ENCODE data around the gene B2M. TPM values are rescaled to one million over a fixed set of nuclear protein-coding genes. Genes with fewer than 3 reads are reported as not detected.

The B2M gene
- total and polyA plus RNA-seq, 2 of the 13 experiments (the other 11 are each of a cell fraction or from before 2014, with no cell fraction given) = 784 to 857 TPM

DNA sequence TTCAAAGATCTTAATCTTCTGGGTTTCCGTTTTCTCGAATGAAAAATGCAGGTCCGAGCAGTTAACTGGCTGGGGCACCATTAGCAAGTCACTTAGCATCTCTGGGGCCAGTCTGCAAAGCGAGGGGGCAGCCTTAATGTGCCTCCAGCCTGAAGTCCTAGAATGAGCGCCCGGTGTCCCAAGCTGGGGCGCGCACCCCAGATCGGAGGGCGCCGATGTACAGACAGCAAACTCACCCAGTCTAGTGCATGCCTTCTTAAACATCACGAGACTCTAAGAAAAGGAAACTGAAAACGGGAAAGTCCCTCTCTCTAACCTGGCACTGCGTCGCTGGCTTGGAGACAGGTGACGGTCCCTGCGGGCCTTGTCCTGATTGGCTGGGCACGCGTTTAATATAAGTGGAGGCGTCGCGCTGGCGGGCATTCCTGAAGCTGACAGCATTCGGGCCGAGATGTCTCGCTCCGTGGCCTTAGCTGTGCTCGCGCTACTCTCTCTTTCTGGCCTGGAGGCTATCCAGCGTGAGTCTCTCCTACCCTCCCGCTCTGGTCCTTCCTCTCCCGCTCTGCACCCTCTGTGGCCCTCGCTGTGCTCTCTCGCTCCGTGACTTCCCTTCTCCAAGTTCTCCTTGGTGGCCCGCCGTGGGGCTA is at the start of gene B2M, which contains the start of gene PATL2 (continued):
- TF ChIP-seq, protein P1, sequence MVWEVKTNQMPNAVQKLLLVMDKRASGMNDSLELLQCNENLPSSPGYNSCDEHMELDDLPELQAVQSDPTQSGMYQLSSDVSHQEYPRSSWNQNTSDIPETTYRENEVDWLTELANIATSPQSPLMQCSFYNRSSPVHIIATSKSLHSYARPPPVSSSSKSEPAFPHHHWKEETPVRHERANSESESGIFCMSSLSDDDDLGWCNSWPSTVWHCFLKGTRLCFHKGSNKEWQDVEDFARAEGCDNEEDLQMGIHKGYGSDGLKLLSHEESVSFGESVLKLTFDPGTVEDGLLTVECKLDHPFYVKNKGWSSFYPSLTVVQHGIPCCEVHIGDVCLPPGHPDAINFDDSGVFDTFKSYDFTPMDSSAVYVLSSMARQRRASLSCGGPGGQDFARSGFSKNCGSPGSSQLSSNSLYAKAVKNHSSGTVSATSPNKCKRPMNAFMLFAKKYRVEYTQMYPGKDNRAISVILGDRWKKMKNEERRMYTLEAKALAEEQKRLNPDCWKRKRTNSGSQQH (CRISPR knock-in tag; IDR thresholded peaks at IDR 0.05; ENCODE audit: low read depth) = peak; percentile 79; the same call in 1 of the 2 replicates
- peak; percentile 45; the same call in 1 of the 2 replicates for TF ChIP-seq ZSCAN21 (CRISPR knock-in tag; IDR thresholded peaks at IDR 0.05; ENCODE audit: borderline replicate concordance)
- TF ChIP-seq, protein P2, sequence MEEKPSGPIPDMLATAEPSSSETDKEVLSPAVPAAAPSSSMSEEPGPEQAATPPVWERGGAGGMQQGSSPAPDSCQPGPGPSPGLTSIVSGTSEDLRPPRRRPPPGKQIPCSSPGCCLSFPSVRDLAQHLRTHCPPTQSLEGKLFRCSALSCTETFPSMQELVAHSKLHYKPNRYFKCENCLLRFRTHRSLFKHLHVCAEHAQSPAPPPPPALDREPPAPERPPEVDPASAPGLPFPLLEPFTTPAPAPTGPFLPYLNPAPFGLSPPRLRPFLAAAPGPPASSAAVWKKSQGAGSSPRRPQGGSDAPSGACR (CRISPR knock-in tag; IDR thresholded peaks at IDR 0.05) = no peak
- TF ChIP-seq, protein P3, sequence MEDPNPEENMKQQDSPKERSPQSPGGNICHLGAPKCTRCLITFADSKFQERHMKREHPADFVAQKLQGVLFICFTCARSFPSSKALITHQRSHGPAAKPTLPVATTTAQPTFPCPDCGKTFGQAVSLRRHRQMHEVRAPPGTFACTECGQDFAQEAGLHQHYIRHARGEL (CRISPR knock-in tag; IDR thresholded peaks at IDR 0.05) = no peak
- 0 out of 2 replicates have a peak, but pooled peaks have one; percentile 35 for TF ChIP-seq SMAD1 (CRISPR knock-in tag; IDR thresholded peaks at IDR 0.05; ENCODE audit: borderline replicate concordance, low read depth)
- no peak for TF ChIP-seq ZMYM3 (CRISPR knock-in tag; IDR thresholded peaks at IDR 0.05)
- TF ChIP-seq ZNF883 (CRISPR knock-in tag; IDR thresholded peaks at IDR 0.05; ENCODE audit: not compliant biosample characterization) = peak; percentile 49
- no peak for TF ChIP-seq NBN (conservative IDR thresholded peaks at IDR 0.05)
- TF ChIP-seq ZFX (CRISPR knock-in tag; IDR thresholded peaks at IDR 0.05; ENCODE audit: low read depth) = peak; percentile 89
- peak; percentile 53; the same call in 1 of the 2 replicates for TF ChIP-seq RXRA (CRISPR knock-in tag; IDR thresholded peaks at IDR 0.05)
- TF ChIP-seq, protein P4, sequence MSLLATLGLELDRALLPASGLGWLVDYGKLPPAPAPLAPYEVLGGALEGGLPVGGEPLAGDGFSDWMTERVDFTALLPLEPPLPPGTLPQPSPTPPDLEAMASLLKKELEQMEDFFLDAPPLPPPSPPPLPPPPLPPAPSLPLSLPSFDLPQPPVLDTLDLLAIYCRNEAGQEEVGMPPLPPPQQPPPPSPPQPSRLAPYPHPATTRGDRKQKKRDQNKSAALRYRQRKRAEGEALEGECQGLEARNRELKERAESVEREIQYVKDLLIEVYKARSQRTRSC (CRISPR knock-in tag; IDR thresholded peaks at IDR 0.05; ENCODE audit: low read depth) = no peak
- TF ChIP-seq, protein P5, sequence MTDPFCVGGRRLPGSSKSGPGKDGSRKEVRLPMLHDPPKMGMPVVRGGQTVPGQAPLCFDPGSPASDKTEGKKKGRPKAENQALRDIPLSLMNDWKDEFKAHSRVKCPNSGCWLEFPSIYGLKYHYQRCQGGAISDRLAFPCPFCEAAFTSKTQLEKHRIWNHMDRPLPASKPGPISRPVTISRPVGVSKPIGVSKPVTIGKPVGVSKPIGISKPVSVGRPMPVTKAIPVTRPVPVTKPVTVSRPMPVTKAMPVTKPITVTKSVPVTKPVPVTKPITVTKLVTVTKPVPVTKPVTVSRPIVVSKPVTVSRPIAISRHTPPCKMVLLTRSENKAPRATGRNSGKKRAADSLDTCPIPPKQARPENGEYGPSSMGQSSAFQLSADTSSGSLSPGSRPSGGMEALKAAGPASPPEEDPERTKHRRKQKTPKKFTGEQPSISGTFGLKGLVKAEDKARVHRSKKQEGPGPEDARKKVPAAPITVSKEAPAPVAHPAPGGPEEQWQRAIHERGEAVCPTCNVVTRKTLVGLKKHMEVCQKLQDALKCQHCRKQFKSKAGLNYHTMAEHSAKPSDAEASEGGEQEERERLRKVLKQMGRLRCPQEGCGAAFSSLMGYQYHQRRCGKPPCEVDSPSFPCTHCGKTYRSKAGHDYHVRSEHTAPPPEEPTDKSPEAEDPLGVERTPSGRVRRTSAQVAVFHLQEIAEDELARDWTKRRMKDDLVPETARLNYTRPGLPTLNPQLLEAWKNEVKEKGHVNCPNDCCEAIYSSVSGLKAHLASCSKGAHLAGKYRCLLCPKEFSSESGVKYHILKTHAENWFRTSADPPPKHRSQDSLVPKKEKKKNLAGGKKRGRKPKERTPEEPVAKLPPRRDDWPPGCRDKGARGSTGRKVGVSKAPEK (CRISPR knock-in tag; IDR thresholded peaks at IDR 0.05; ENCODE audit: borderline replicate concordance) = peak; percentile 12; the same call in 1 of the 2 replicates
- TF ChIP-seq, protein P6, sequence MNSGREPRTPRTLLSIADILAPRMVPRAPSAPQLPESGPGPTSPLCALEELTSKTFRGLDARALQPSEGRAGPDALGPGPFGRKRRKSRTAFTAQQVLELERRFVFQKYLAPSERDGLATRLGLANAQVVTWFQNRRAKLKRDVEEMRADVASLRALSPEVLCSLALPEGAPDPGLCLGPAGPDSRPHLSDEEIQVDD (CRISPR knock-in tag; IDR thresholded peaks at IDR 0.05; ENCODE audit: borderline replicate concordance) = no peak
- TF ChIP-seq SAP130 (CRISPR knock-in tag; IDR thresholded peaks at IDR 0.05; ENCODE audit: low read depth) = peak; percentile 82
- TF ChIP-seq, protein P7, sequence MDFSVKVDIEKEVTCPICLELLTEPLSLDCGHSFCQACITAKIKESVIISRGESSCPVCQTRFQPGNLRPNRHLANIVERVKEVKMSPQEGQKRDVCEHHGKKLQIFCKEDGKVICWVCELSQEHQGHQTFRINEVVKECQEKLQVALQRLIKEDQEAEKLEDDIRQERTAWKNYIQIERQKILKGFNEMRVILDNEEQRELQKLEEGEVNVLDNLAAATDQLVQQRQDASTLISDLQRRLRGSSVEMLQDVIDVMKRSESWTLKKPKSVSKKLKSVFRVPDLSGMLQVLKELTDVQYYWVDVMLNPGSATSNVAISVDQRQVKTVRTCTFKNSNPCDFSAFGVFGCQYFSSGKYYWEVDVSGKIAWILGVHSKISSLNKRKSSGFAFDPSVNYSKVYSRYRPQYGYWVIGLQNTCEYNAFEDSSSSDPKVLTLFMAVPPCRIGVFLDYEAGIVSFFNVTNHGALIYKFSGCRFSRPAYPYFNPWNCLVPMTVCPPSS (IDR thresholded peaks at IDR 0.05) = no peak
- TF ChIP-seq KLF13 (CRISPR knock-in tag; IDR thresholded peaks at IDR 0.05) = no peak
- TF ChIP-seq FOSL2 (CRISPR knock-in tag; IDR thresholded peaks at IDR 0.05) = no peak
- peak; percentile 95 for TF ChIP-seq NFYB (CRISPR knock-in tag; IDR thresholded peaks at IDR 0.05)
- TF ChIP-seq, protein P8, sequence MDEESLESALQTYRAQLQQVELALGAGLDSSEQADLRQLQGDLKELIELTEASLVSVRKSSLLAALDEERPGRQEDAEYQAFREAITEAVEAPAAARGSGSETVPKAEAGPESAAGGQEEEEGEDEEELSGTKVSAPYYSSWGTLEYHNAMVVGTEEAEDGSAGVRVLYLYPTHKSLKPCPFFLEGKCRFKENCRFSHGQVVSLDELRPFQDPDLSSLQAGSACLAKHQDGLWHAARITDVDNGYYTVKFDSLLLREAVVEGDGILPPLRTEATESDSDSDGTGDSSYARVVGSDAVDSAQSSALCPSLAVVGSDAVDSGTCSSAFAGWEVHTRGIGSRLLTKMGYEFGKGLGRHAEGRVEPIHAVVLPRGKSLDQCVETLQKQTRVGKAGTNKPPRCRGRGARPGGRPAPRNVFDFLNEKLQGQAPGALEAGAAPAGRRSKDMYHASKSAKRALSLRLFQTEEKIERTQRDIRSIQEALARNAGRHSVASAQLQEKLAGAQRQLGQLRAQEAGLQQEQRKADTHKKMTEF (CRISPR knock-in tag; IDR thresholded peaks at IDR 0.05) = peak; percentile 75; the same call in 1 of the 2 replicates
- peak; percentile 74; the same call in 1 of the 2 replicates for TF ChIP-seq ZNF274 (CRISPR knock-in tag; IDR thresholded peaks at IDR 0.05)
